Adrenal gland (tissue), 5 donors: ENCODE results near the gene ADAMTSL1.

Experiments
- POLR2A ChIP-seq, 2 donors: fragments of 450-650 bp; IDR thresholded peaks; one replicate each; pipeline ENCODE4 v1.6.1; 2017; ENCODE audit warnings: antibody characterized with exemption in 2 of 2, mild to moderate bottlenecking in 2 of 2, moderate library complexity in 1 of 2
- TF ChIP-seq, protein P1 (sequence below), 6 experiments: fragments of 450-650 bp in 4 of 6; fragments of 200-600 bp in 2 of 6; sonication (generic) in 1 of 6; IDR thresholded peaks; 1 replicate in 5 of 6; 2 replicates in 1 of 6; pipeline versions ENCODE4 v1.5.1 to v1.8.0; 2016 to 2021; ENCODE audit warnings: antibody characterized with exemption in 6 of 6, mild to moderate bottlenecking in 2 of 6, moderate library complexity in 1 of 6
- donor health status: DM: no; HTN: no; CAD: no.

DNA sequence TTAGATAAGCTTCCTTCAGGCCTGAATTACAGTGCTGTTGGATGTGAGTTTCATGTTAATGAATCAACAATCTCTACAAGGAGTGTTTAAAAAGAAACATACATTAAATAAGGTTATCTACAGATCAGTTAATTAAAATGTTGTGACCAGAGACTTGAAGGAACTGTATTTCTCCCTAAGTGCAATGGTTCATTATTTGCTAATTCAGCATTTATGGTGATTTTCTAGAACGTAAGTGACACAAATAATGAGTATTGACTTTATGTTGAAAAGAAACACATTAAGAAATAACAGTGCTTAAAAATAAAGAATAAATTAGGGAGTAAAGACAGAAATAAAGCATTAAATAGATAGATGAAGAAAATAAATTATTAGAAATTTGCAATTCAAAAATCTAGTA is 74.5 kb downstream of the ADAMTSL1 start:
- TF ChIP-seq POLR2A (IDR thresholded peaks at IDR 0.05): no peak
- TF ChIP-seq, protein P1, sequence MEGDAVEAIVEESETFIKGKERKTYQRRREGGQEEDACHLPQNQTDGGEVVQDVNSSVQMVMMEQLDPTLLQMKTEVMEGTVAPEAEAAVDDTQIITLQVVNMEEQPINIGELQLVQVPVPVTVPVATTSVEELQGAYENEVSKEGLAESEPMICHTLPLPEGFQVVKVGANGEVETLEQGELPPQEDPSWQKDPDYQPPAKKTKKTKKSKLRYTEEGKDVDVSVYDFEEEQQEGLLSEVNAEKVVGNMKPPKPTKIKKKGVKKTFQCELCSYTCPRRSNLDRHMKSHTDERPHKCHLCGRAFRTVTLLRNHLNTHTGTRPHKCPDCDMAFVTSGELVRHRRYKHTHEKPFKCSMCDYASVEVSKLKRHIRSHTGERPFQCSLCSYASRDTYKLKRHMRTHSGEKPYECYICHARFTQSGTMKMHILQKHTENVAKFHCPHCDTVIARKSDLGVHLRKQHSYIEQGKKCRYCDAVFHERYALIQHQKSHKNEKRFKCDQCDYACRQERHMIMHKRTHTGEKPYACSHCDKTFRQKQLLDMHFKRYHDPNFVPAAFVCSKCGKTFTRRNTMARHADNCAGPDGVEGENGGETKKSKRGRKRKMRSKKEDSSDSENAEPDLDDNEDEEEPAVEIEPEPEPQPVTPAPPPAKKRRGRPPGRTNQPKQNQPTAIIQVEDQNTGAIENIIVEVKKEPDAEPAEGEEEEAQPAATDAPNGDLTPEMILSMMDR (IDR thresholded peaks at IDR 0.05): no peak
